Transverse colon (tissue), 4 donors: ENCODE measurements around the gene WRNIP1. TPM values are rescaled to one million over a fixed set of nuclear protein-coding genes. Genes with fewer than 3 reads are reported as not detected.

Experiments used
- DNase-seq: peaks from one replicate; pipeline ENCODE4 v3.0.0-alpha.2; 2019
- H3K27ac ChIP-seq, 4 donors: fragments of 200-600 bp; sonication (generic); 2 replicates each; pipeline ENCODE4 v1.5.1; 2016 to 2018; ENCODE audit warnings: inconsistent platforms in 4 of 4
- H3K27me3 ChIP-seq: fragments of 200-600 bp; sonication (generic); 2 replicates; pipeline ENCODE4 v1.5.1; 2017; ENCODE audit warnings: inconsistent platforms
- H3K36me3 ChIP-seq, 4 donors: fragments of 200-600 bp; sonication (generic); 2 replicates each; pipeline ENCODE4 v1.5.1; 2017 to 2019; ENCODE audit warnings: inconsistent platforms in 4 of 4
- H3K4me1 ChIP-seq, 4 donors: fragments of 200-600 bp; sonication (generic); 2 replicates each; pipeline ENCODE4 v1.5.1; 2017 to 2020; ENCODE audit warnings: inconsistent platforms in 4 of 4
- H3K4me3 ChIP-seq, 4 donors: fragments of 200-600 bp; sonication (generic); 1 replicate in 1 of 4; 2 replicates in 3 of 4; pipeline versions ENCODE4 v1.5.1 to v1.6.1; 2017 to 2019; ENCODE audit warnings: inconsistent platforms in 4 of 4
- H3K9me3 ChIP-seq, 2 donors: fragments of 200-600 bp; sonication (generic); 2 replicates each; pipeline ENCODE4 v1.5.1; 2017 to 2019; ENCODE audit warnings: inconsistent platforms in 2 of 2
- EP300 ChIP-seq: sonication (generic); formaldehyde crosslinking; IDR thresholded peaks from one replicate; pipeline ENCODE4 v1.6.1; 2017; ENCODE audit warnings: antibody characterized with exemption, low read depth
- POLR2A ChIP-seq: fragments of 450-650 bp; IDR thresholded peaks from one replicate; pipeline ENCODE4 v1.6.1; 2016; ENCODE audit warnings: antibody characterized with exemption, mild to moderate bottlenecking, moderate library complexity
- POLR2AphosphoS5 ChIP-seq, 3 donors: sonication (generic); formaldehyde crosslinking; IDR thresholded peaks; one replicate each; pipeline ENCODE4 v1.6.1; 2016; ENCODE audit warnings: antibody characterized with exemption in 3 of 3
- WGBS, 2 donors: methylation state at CpG; one replicate each; pipeline ENCODE4 v1.1.5; 2018; ENCODE audit warnings: low coverage in 1 of 2; 5-methylcytosine and 5-hydroxymethylcytosine counted together
- in situ Hi-C, 4 donors: fragments of 200-750 bp; cut with MboI; loops; one replicate each; pipeline versions ENCODE4 v1.15.0 to v1.15.1; 2017; ENCODE audit warnings: low sequenced_read_pairs in 3 of 4, low pct_ligation_motif_present in 1 of 4, low pct_unique_long_range_greater_than_20kb in 1 of 4
- intact Hi-C: fragments of 100-400 bp; cut with DNase I; formaldehyde crosslinking; loops from one replicate; pipeline ENCODE4 v1.15.1; 2023; ENCODE audit warnings: low total_unique reads
- total RNA-seq, 4 donors: library from RNA; depleted of rRNA; stranded (reverse); fragments of >200 nt; gene quantifications; one replicate each; pipeline ENCODE4 v1.1.0, GENCODE V29; 2016
- TF ChIP-seq, protein P1 (sequence below), 5 experiments: fragments of 200-600 bp in 3 of 5; fragments of 450-650 bp in 2 of 5; sonication (generic) in 3 of 5; IDR thresholded peaks; 1 replicate in 2 of 5; 2 replicates in 3 of 5; pipeline ENCODE4 v1.5.1; 2016 to 2017; ENCODE audit warnings: antibody characterized with exemption in 5 of 5, inconsistent platforms in 3 of 5, mild to moderate bottlenecking in 2 of 5, moderate library complexity in 1 of 5

WRNIP1 gene
- total RNA-seq, 4 donors from 2014 or later = 58.3 to 105 (median 65.8) TPM

DNA sequence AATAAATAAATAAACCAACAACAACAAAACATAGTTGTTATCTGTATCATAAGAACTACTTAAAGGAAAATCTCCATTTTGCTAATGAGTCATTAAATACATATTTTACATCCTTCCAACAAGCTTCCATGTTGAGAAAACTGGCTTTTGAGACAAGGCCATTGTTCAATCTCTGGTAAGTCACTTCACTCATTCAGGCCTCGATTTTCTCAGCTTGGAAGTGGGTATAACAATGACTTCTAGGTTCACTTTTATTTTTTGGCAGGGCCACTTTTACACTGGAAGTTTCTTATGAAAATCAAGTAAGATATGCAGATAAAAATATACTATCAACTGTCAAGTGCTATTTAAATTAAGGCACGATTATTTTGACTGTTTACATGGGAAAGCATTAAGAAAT is 30.0 kb downstream of the WRNIP1 start:
- no peaks in the 10 kb centered on the region for H3K36me3 ChIP-seq
- WGBS, 2 donors = 84 to 88% methylated on average over 2 of the region's 2 CpGs
- no peak overlapping the region for H3K4me3 ChIP-seq
- no peak overlapping the region for H3K27ac ChIP-seq
- no peaks in the 10 kb centered on the region for H3K27me3 ChIP-seq
- TF ChIP-seq EP300 (no peak), POLR2A (no peak), POLR2AphosphoS5 (IDR thresholded peaks at IDR 0.05) (no peak)
- TF ChIP-seq, protein P1, sequence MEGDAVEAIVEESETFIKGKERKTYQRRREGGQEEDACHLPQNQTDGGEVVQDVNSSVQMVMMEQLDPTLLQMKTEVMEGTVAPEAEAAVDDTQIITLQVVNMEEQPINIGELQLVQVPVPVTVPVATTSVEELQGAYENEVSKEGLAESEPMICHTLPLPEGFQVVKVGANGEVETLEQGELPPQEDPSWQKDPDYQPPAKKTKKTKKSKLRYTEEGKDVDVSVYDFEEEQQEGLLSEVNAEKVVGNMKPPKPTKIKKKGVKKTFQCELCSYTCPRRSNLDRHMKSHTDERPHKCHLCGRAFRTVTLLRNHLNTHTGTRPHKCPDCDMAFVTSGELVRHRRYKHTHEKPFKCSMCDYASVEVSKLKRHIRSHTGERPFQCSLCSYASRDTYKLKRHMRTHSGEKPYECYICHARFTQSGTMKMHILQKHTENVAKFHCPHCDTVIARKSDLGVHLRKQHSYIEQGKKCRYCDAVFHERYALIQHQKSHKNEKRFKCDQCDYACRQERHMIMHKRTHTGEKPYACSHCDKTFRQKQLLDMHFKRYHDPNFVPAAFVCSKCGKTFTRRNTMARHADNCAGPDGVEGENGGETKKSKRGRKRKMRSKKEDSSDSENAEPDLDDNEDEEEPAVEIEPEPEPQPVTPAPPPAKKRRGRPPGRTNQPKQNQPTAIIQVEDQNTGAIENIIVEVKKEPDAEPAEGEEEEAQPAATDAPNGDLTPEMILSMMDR (IDR thresholded peaks at IDR 0.05) = no peak
- in situ Hi-C loops = loop anchor here in 2 of 4 donors (10.0 kb wide), 2 partner anchors 50 to 140 kb away; partner anchors contain the start of gene SERPINB1 (in 2 of the 2)
- DNase-seq = no peak
- H3K9me3 ChIP-seq = no peaks in the 10 kb centered on the region
- peaks cover 9 to 40% (median 15%) of the 10 kb centered on the region in 4 donors for H3K4me1 ChIP-seq
- intact Hi-C loops = loop anchor here (10.0 kb wide), 1 partner anchor 140 kb away; no protein-coding TSS in a partner anchor

DNA sequence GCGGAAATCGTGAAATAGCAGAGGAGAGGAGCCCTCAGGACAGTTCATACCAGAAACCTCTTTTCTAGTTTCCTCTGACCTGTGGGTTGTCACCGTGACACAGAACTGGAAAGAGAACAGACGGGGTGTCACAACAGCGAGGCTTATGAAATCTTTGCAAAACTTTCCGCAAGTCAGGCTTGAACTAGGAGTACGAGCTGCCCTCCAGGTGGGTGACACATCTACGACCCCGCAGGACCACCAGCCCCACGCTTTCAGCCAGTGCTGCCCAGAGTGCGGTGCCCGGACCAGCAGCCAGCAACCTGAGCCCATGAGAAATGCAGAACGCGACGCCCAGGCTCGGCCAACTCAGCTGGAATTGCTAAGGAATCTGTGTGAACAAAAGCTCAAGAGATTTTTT is 30.8 kb downstream of the WRNIP1 start:
- H3K27me3 ChIP-seq = no peaks in the 10 kb centered on the region
- DNase-seq = no peak
- peaks cover 5 to 33% (median 13%) of the 10 kb centered on the region in 4 donors for H3K4me1 ChIP-seq
- H3K4me3 ChIP-seq = no peak overlapping the region
- in situ Hi-C loops = loop anchor here in 2 of 4 donors (10.0 kb wide), 2 partner anchors 49 to 139 kb away; partner anchors contain the start of gene SERPINB1 (in 2 of the 2)
- no peak for TF ChIP-seq EP300
- TF ChIP-seq POLR2A = no peak
- TF ChIP-seq POLR2AphosphoS5 (IDR thresholded peaks at IDR 0.05) = no peak
- TF ChIP-seq, protein P1 (IDR thresholded peaks at IDR 0.05) = no peak
- intact Hi-C loops = loop anchor here (10.0 kb wide), 1 partner anchor 139 kb away; no protein-coding TSS in a partner anchor
- no peak overlapping the region for H3K27ac ChIP-seq
- 78 to 100% methylated on average over 7 to 16 of the region's 16 CpGs for WGBS, 2 donors
- no peaks in the 10 kb centered on the region for H3K36me3 ChIP-seq
- H3K9me3 ChIP-seq = no peaks in the 10 kb centered on the region

DNA sequence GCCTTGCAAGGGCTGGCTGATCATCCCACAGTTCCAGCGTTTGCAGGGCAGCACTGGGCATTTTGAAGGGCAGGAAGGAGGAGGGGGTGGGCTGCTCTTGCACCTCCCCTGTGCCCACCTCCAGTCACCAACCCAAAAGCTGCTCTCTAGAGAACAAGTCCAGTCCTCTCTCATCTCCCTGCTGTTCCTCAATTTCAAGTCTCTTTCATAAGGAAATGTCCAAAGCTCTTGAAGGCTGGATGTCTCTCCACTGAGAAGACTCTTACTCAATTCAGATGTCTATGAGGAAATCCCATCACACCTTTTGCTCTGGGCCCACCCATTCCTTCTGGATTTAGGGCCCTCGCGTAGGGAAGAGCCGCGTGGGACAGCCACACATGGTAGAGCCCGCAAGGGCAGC is 31.7 kb downstream of the WRNIP1 start:
- intact Hi-C loops (loop anchor here (10.0 kb wide), 1 partner anchor 138 kb away; no protein-coding TSS in a partner anchor), in situ Hi-C loops (loop anchor here in 2 of 4 donors (10.0 kb wide), 2 partner anchors 48 to 138 kb away; partner anchors contain the start of gene SERPINB1 (in 2 of the 2))
- no peaks in the 10 kb centered on the region for H3K27me3 ChIP-seq
- 72% methylated on average over 6 of the region's 6 CpGs; no CpG with 5 or more reads in 1 of the 2 donors for WGBS, 2 donors
- no peak overlapping the region for H3K4me3 ChIP-seq
- no peak for DNase-seq
- H3K9me3 ChIP-seq = no peaks in the 10 kb centered on the region
- no peak overlapping the region for H3K27ac ChIP-seq
- TF ChIP-seq POLR2A = no peak
- TF ChIP-seq POLR2AphosphoS5 (IDR thresholded peaks at IDR 0.05) = no peak
- TF ChIP-seq, protein P1 (IDR thresholded peaks at IDR 0.05) = no peak
- no peak for TF ChIP-seq EP300
- H3K4me1 ChIP-seq = peaks cover 0 to 24% (median 11%) of the 10 kb centered on the region in 4 donors
- H3K36me3 ChIP-seq = no peaks in the 10 kb centered on the region

DNA sequence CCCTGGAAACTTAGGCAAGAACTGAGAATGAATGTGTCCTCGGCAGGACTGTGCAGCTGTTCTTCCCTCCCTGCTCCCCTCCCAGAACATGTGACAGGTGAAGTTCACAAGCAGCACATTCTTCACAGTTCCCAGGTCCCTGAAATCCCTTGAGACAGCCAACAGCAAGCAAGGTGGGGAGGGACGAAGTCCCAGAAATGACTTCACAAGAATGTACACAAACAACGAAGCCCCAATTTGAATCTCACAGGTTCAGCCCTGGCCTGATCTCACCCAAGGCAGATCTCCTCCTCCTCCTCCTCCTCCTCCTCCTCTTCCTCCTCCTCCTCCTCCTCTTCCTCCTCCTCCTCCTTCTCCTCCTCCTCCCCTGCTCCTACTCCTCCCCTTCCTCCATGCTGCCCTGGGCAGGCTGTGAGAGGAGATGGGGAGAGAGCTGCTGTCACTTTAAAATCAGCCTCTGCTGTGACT is 32.4 kb downstream of the WRNIP1 start:
- no peak for TF ChIP-seq EP300
- WGBS, 2 donors = 6 to 43% methylated on average over 1 to 3 of the region's 3 CpGs
- DNase-seq = no peak
- intact Hi-C loops (loop anchor here (10.0 kb wide), 1 partner anchor 137 kb away; no protein-coding TSS in a partner anchor), in situ Hi-C loops (loop anchor here in 2 of 4 donors (10.0 kb wide), 2 partner anchors 47 to 137 kb away; partner anchors contain the start of gene SERPINB1 (in 2 of the 2))
- Histone ChIP-seq H3K4me1 (peaks cover 0 to 19% (median 11%) of the 10 kb centered on the region in 4 donors), H3K27ac (peak overlapping the region in 1 of 4 donors; percentile 5), H3K9me3 (no peaks in the 10 kb centered on the region), H3K4me3 (no peak overlapping the region), H3K36me3 (no peaks in the 10 kb centered on the region), H3K27me3 (no peaks in the 10 kb centered on the region)
